SW 1271 (cell line): ENCODE measurements around the gene ABCB6.

Source experiments
- DNase-seq, 2 experiments: peaks; one replicate each; lab custom pipeline; 2025; lab: John Stamatoyannopoulos, UW

Gene ABCB6

DNA sequence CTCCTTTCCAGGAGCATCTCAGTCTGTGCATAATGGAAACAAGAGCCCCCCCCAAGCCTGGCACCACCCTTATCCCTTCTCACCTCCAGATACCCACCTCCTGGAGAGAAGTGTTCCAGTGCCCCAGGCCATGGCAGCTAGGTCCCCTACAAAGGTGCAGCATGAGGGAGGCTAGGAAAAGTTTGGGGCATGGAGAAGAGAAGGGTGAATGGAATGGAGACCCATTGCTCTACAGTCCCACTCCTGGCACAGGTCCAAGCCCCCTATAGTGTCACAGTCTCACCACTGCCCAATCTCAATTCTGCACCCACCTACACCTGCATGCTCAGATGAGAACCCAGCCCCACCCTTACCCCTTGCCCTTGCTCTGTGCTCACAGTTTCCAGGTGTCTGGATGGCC, 49.8 kb downstream of the ABCB6 start:
- no peak for DNase-seq

DNA sequence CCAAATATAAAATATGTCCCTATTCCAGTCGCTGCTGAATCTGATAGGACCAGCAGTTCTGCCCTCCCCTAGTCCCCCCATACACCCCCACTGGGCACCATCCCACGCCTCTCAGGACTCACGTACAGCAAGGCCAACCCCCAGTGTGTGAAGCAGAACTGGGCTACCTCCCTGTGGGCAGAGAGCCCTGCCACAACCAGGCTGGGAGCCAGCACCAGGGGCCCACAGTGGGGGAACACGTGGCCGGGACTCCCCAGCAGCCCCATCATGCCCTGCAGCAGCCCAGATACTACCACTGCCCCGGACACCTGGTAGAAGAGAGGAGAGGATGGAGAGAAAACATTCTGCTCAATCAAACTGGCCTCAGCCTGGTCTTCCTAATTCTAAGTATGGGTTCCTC, 50.2 kb downstream of the ABCB6 start:
- no peak for DNase-seq

DNA sequence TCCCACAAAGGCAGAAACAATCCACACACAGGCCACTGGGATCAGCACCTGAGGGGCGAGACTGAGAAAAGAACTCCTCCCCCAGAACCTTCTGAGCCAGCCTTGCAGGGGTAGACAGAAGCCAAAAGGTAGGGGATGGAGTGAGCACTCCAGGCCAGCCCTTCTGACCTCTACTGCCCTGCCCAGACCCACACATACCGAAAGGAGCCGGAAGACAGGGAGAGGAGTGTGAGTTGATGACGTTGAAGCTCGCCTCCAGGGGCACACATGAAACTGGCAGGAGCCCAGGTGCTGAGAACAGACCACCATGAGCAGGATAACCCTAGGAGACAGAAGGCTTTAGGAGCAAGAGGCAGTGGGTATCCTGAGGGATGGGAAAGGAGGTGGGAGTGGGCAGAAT, 50.8 kb downstream of the ABCB6 start:
- no peak for DNase-seq

GRCh38 chr2:219165058-219165911, 53.5 kb downstream of the ABCB6 start:
- DNase-seq, result no peak

DNA sequence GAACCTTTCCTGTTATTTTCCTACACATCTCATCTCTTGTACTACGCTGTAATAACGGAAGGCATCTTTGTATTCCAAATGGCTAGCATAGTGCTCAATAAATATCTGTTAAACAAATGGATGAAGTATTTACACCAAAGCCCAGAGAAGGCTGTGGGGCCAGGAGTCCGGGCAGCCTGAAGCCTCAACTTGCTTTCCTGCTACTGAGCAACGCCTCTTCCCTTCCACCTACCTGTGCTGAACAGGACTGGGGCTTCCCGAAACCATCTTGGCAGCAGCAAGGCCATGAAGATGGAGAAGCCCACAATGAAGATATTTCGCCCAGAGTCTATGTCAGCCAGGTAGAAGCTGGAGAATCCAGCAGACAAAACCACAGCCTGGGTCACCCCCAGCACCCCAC, 55.6 kb downstream of the ABCB6 start:
- DNase-seq, result no peak

- no peak for DNase-seq
These were observed 57.7 kb downstream of the ABCB6 start for GRCh38 chr2:219161097-219161496.

GRCh38 chr2:219160186-219161017, 58.4 kb downstream of the ABCB6 start, which contains the start of gene NHEJ1:
NHEJ1 (minus strand) TSS chr2:219160815; CDS start chr2:219158362, 2,453 bp downstream.
- peak; percentile 81 to 88 for DNase-seq
